H9 (cell line): ENCODE data around the gene MAST4. TPM values are rescaled to one million over a fixed set of nuclear protein-coding genes. Genes with fewer than 3 reads are reported as not detected.
A peak's percentile ranks its signal among the peaks of the same experiment; 100 is the strongest.

Experiments
- DNase-seq: peaks from one replicate; pipeline ENCODE4 v3.0.0-alpha.2; 2017
- H2AFZ ChIP-seq: one replicate; pipeline ENCODE4 v1.6.1; 2013; ENCODE audit warnings: mild to moderate bottlenecking, low read length, control low read depth, moderate library complexity
- H2AK5ac ChIP-seq: 2 replicates; pipeline ENCODE4 v1.6.1; 2013; ENCODE audit warnings: low read length, control low read depth, mixed read lengths; ENCODE audit not compliant: insufficient read length
- H2BK120ac ChIP-seq: one replicate; pipeline ENCODE4 v1.6.1; 2013; ENCODE audit warnings: low read depth, mild to moderate bottlenecking, low read length, control low read depth, inconsistent platforms; ENCODE audit not compliant: poor library complexity, severe bottlenecking
- H2BK12ac ChIP-seq: 2 replicates; pipeline ENCODE4 v1.6.1; 2013; ENCODE audit warnings: low read length, control low read depth, mixed read lengths, low read depth; ENCODE audit not compliant: insufficient read length
- H2BK15ac ChIP-seq: 2 replicates; pipeline ENCODE4 v1.6.1; 2013; ENCODE audit warnings: low read depth, low read length, control low read depth
- H2BK20ac ChIP-seq: one replicate; pipeline ENCODE4 v1.6.1; 2013; ENCODE audit warnings: low read depth, mild to moderate bottlenecking, low read length, control low read depth, inconsistent platforms; ENCODE audit not compliant: poor library complexity, severe bottlenecking
- H2BK5ac ChIP-seq: 2 replicates; pipeline ENCODE4 v1.6.1; 2013; ENCODE audit warnings: low read length, control low read depth, mixed read lengths; ENCODE audit not compliant: insufficient read length
- H3K14ac ChIP-seq: 2 replicates; pipeline ENCODE4 v1.6.1; 2013; ENCODE audit warnings: low read length, control low read depth; ENCODE audit not compliant: insufficient read depth
- H3K18ac ChIP-seq: 2 replicates; pipeline ENCODE4 v1.6.1; 2013; ENCODE audit warnings: low read depth, mild to moderate bottlenecking, mixed read lengths, low read length, control low read depth; ENCODE audit not compliant: insufficient read length
- H3K23ac ChIP-seq: 2 replicates; pipeline ENCODE4 v1.6.1; 2013; ENCODE audit warnings: low read length, control low read depth, mixed read lengths, low read depth; ENCODE audit not compliant: insufficient read length
- H3K23me2 ChIP-seq: 2 replicates; pipeline ENCODE4 v1.6.1; 2013; ENCODE audit warnings: low read depth, mild to moderate bottlenecking, mixed read lengths, low read length, control low read depth; ENCODE audit not compliant: insufficient read length, poor library complexity, severe bottlenecking
- H3K27ac ChIP-seq: 2 replicates; pipeline ENCODE4 v1.5.1; 2013; ENCODE audit warnings: low read length, control low read depth, mixed read lengths, low read depth; ENCODE audit not compliant: insufficient read length
- H3K27me3 ChIP-seq: 2 replicates; pipeline ENCODE4 v1.6.1; 2013; ENCODE audit warnings: low read length, control low read depth, inconsistent platforms; ENCODE audit not compliant: insufficient read depth
- H3K4ac ChIP-seq: 2 replicates; pipeline ENCODE4 v1.6.1; 2013; ENCODE audit warnings: low read depth, mild to moderate bottlenecking, control low read depth, inconsistent platforms, low read length, moderate library complexity
- H3K4me1 ChIP-seq: 2 replicates; pipeline ENCODE4 v1.6.1; 2013; ENCODE audit warnings: low read length, control low read depth, inconsistent platforms; ENCODE audit not compliant: insufficient read depth
- H3K4me2 ChIP-seq: 2 replicates; pipeline ENCODE4 v1.6.1; 2013; ENCODE audit warnings: low read length, control low read depth, mixed read lengths; ENCODE audit not compliant: insufficient read length, insufficient read depth
- H3K56ac ChIP-seq: 2 replicates; pipeline ENCODE4 v1.6.1; 2013; ENCODE audit warnings: low read depth, mild to moderate bottlenecking, mixed read lengths, low read length, control low read depth; ENCODE audit not compliant: insufficient read length
- H3K79me1 ChIP-seq: 2 replicates; pipeline ENCODE4 v1.6.1; 2013; ENCODE audit warnings: low read depth, mild to moderate bottlenecking, moderate library complexity, low read length, control low read depth, inconsistent platforms; ENCODE audit not compliant: insufficient read depth, poor library complexity, severe bottlenecking
- H3K79me2 ChIP-seq: 2 replicates; pipeline ENCODE4 v1.6.1; 2013; ENCODE audit warnings: low read length, control low read depth, inconsistent platforms; ENCODE audit not compliant: insufficient read depth
- H3K9ac ChIP-seq: 2 replicates; pipeline ENCODE4 v1.6.1; 2013; ENCODE audit warnings: low read length, control low read depth, mixed read lengths; ENCODE audit not compliant: insufficient read length; ENCODE audit errors: extremely low read depth
- H3K9me3 ChIP-seq: one replicate; pipeline ENCODE4 v1.6.1; 2013; ENCODE audit warnings: low read depth, low read length, inconsistent platforms; ENCODE audit not compliant: control insufficient read depth
- H3T11ph ChIP-seq: one replicate; pipeline ENCODE4 v1.6.1; 2013; ENCODE audit warnings: mild to moderate bottlenecking, low read length, control low read depth, inconsistent platforms
- H4K20me1 ChIP-seq: one replicate; pipeline ENCODE4 v1.6.1; 2013; ENCODE audit not compliant: control insufficient read depth, insufficient read length, insufficient read depth
- H4K5ac ChIP-seq: 2 replicates; pipeline ENCODE4 v1.6.1; 2013; ENCODE audit warnings: low read depth, mild to moderate bottlenecking, mixed read lengths, low read length, control low read depth; ENCODE audit not compliant: insufficient read length
- H4K8ac ChIP-seq: replicated peaks from 2 replicates; pipeline ENCODE4 v1.6.1; 2013; ENCODE audit warnings: low read length, control low read depth, mixed read lengths, low read depth; ENCODE audit not compliant: insufficient read length
- H4K91ac ChIP-seq: 2 replicates; pipeline ENCODE4 v1.6.1; 2013; ENCODE audit warnings: low read depth, mild to moderate bottlenecking, moderate library complexity, mixed read lengths, low read length, control low read depth; ENCODE audit not compliant: insufficient read length
- H3K27ac Mint-ChIP-seq, 3 experiments: 2 replicates in 2 of 3; 3 replicates in 1 of 3; pipeline ENCODE4 v1.8.0; 2020 to 2021; ENCODE audit warnings: mixed read lengths in 3 of 3, mild to moderate bottlenecking in 1 of 3, moderate library complexity in 1 of 3
- H3K27me3 Mint-ChIP-seq: 2 replicates; pipeline ENCODE4 v1.8.0; 2021; ENCODE audit warnings: low read depth, mild to moderate bottlenecking, moderate library complexity, mixed read lengths
- H3K36me3 Mint-ChIP-seq, 3 experiments: 2 replicates in 2 of 3; 3 replicates in 1 of 3; pipeline ENCODE4 v1.8.0; 2020 to 2021; ENCODE audit warnings: low read depth in 3 of 3, mixed read lengths in 3 of 3; ENCODE audit not compliant: insufficient read depth in 1 of 3
- H3K4me1 Mint-ChIP-seq, 2 experiments: 2 replicates each; pipeline ENCODE4 v1.8.0; 2020; ENCODE audit warnings: mixed read lengths in 2 of 2
- H3K4me3 Mint-ChIP-seq, 2 experiments: 2 replicates in 1 of 2; 3 replicates in 1 of 2; pipeline ENCODE4 v1.8.0; 2020 to 2021; ENCODE audit warnings: mild to moderate bottlenecking in 2 of 2, mixed read lengths in 2 of 2, moderate library complexity in 1 of 2
- H3K9me3 Mint-ChIP-seq, 2 experiments: 2 replicates in 1 of 2; 3 replicates in 1 of 2; pipeline ENCODE4 v1.8.0; 2020; ENCODE audit warnings: mild to moderate bottlenecking in 2 of 2, mixed read lengths in 2 of 2, moderate library complexity in 1 of 2
- WGBS: extraction: QIAGEN DNeasy Blood & Tissue Kit; methylation state at CpG from one replicate; pipeline ENCODE4 v1.1.7; 2013; ENCODE audit warnings: missing lambda C conversion rate, low lambda C conversion rate, mixed read lengths; ENCODE audit not compliant: insufficient read length; ENCODE audit errors: extremely low coverage; 5-methylcytosine and 5-hydroxymethylcytosine counted together
- total RNA-seq: library from RNA; stranded (reverse); gene quantifications from 2 replicates; pipeline ENCODE4 v1.2.1, GENCODE V29; 2021
- TF ChIP-seq, protein P1 (sequence below): fragments of 200-600 bp; sonication (generic); conservative IDR thresholded peaks from 3 replicates; pipeline ENCODE4 v1.8.0; 2021; ENCODE audit warnings: antibody characterized with exemption, mild to moderate bottlenecking

MAST4 gene
- total RNA-seq, 1 experiment from 2014 or later = 3.7 TPM

DNA sequence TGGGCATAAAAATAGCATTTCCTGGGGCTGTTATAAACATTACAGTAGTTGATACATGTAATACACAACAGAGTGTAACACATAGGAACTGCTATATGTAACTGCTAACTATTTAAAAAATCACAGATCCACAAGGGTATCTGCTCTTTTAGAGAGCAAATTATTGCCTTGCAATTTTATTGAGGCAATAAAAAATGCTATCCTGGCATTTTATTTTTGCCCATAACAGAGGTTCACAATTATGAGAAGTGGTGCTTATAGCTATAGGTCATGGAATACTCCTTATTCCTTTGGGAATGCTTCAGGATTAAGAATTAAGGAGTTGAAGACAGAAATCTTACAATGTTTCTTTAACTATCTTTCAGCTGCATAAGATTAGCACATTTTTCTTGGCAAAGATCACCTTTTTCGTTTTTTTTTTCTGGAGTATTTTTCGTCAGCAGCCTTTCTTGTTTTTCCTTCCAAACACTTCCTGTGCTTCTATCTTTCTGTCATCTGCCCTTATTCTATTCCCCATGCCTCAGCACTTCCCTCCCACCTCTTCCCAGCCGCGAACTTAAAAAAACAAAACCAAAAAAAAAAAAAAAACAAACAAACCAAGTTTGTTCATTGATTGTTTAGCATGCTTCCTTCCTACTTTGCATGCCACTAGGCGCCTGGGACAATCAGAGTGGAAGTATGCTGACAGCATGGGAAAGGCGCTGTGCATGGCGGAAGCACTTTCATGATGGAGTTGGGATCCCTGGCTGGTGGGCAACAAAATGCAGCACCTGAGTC is 264.2 kb downstream of the MAST4 start:
- Histone ChIP-seq H3K79me2 (no peaks in the 10 kb centered on the region), H3K4me2 (no peak overlapping the region), H3K56ac (no peak overlapping the region), H3T11ph (no peak overlapping the region), H3K27me3 (no peaks in the 10 kb centered on the region), H4K20me1 (no peaks in the 10 kb centered on the region), H2BK20ac (no peak overlapping the region), H2BK120ac (no peak overlapping the region), H3K18ac (no peak overlapping the region), H3K9me3 (no peaks in the 10 kb centered on the region), H3K23me2 (no peaks in the 10 kb centered on the region), H3K4me1 (peaks cover 6% of the 10 kb centered on the region; the same call in 1 of the 2 replicates), H3K9ac (peak overlapping the region; percentile 9), H3K79me1 (no peaks in the 10 kb centered on the region), H2BK12ac (no peak overlapping the region), H2AK5ac (no peak overlapping the region), H3K4ac (no peak overlapping the region), H2AFZ (no peak overlapping the region), H2BK5ac (no peak overlapping the region), H3K27ac (no peak overlapping the region), H3K14ac (no peak overlapping the region), H4K91ac (no peak overlapping the region), H2BK15ac (no peak overlapping the region), H3K23ac (no peak overlapping the region), H4K8ac (no peak overlapping the region), H4K5ac (no peak overlapping the region)
- WGBS = no CpG with 5 or more reads among the region's 7 CpGs
- no peak for DNase-seq
- Mint-ChIP-seq H3K27me3 (no peaks in the 10 kb centered on the region), H3K36me3 (no peaks in the 10 kb centered on the region), H3K4me1 (peaks cover 26 to 31% of the 10 kb centered on the region in 2 experiments), H3K27ac (no peak overlapping the region), H3K9me3 (no peaks in the 10 kb centered on the region), H3K4me3 (no peak overlapping the region)
- TF ChIP-seq, protein P1, sequence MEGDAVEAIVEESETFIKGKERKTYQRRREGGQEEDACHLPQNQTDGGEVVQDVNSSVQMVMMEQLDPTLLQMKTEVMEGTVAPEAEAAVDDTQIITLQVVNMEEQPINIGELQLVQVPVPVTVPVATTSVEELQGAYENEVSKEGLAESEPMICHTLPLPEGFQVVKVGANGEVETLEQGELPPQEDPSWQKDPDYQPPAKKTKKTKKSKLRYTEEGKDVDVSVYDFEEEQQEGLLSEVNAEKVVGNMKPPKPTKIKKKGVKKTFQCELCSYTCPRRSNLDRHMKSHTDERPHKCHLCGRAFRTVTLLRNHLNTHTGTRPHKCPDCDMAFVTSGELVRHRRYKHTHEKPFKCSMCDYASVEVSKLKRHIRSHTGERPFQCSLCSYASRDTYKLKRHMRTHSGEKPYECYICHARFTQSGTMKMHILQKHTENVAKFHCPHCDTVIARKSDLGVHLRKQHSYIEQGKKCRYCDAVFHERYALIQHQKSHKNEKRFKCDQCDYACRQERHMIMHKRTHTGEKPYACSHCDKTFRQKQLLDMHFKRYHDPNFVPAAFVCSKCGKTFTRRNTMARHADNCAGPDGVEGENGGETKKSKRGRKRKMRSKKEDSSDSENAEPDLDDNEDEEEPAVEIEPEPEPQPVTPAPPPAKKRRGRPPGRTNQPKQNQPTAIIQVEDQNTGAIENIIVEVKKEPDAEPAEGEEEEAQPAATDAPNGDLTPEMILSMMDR = no peak
